Measurements from ENCODE around the gene KIF4B. TPM values are rescaled to one million over a fixed set of nuclear protein-coding genes. Genes with fewer than 3 reads are reported as not detected.
"Not testable (repeated sequence)": the region's sequence is repeated elsewhere in the genome, so short reads cannot be mapped to it uniquely, and the experiment has no call there.

KIF4B gene
- total RNA-seq, result not detected
- long read RNA-seq, result 0 reads

- ATAC-seq, result no peak
- intact Hi-C loops (cut with DNase I), result no loop called here
- no peak for DNase-seq (ENCODE audit: missing footprints)
Observed at GRCh38 chr5:155013526-155013925, at the start of gene KIF4B. KIF4B (plus strand) TSS chr5:155013755; CDS start chr5:155013860, 105 bp downstream.

GRCh38 chr5:154966081-154966841, 47.3 kb upstream of the KIF4B start:
- DNase-seq (ENCODE audit: missing footprints) (no peak), ATAC-seq (no peak)
- intact Hi-C loops (cut with DNase I), result no loop called here

- intact Hi-C loops (cut with DNase I), result no loop called here
- DNase-seq (ENCODE audit: missing footprints), result no peak
- no peak for ATAC-seq
Observed at GRCh38 chr5:154966874-154967273, 46.7 kb upstream of the KIF4B start.

- intact Hi-C loops (cut with DNase I), result no loop called here
- DNase-seq (ENCODE audit: missing footprints) (no peak), ATAC-seq (no peak)
Observed at GRCh38 chr5:154967421-154968024, 46.0 kb upstream of the KIF4B start.

- intact Hi-C loops (cut with DNase I), result no loop called here
- ATAC-seq (no peak), DNase-seq (ENCODE audit: missing footprints) (no peak)
Observed at GRCh38 chr5:154968953-154969352, 44.6 kb upstream of the KIF4B start.

- DNase-seq (ENCODE audit: missing footprints) (no peak), ATAC-seq (no peak)
- intact Hi-C loops (cut with DNase I), result loop anchor here (10.0 kb wide), 1 partner anchor 514 kb away; no protein-coding TSS in a partner anchor
Observed at GRCh38 chr5:154970759-154971158, 42.8 kb upstream of the KIF4B start.

GRCh38 chr5:154971501-154971900, 42.1 kb upstream of the KIF4B start:
- intact Hi-C loops (cut with DNase I), result loop anchor here (10.0 kb wide), 1 partner anchor 513 kb away; no protein-coding TSS in a partner anchor
- DNase-seq (ENCODE audit: missing footprints), result no peak
- no peak for ATAC-seq

- intact Hi-C loops (cut with DNase I), result loop anchor here (1.0 to 10.0 kb wide), 5 partner anchors 118 to 512 kb away; no protein-coding TSS in a partner anchor
- ATAC-seq (peak; percentile 52), DNase-seq (ENCODE audit: missing footprints) (no peak)
Observed at GRCh38 chr5:154972476-154973080, 41.0 kb upstream of the KIF4B start.

GRCh38 chr5:154976082-154976481, 37.5 kb upstream of the KIF4B start:
- not testable (repeated sequence) for ATAC-seq; DNase-seq (ENCODE audit: missing footprints)
- intact Hi-C loops (cut with DNase I), result loop anchor here (10.0 kb wide), 1 partner anchor 509 kb away; no protein-coding TSS in a partner anchor

- ATAC-seq (no peak), DNase-seq (ENCODE audit: missing footprints) (no peak)
- intact Hi-C loops (cut with DNase I), result loop anchor here (10.0 kb wide), 1 partner anchor 507 kb away; no protein-coding TSS in a partner anchor
Observed at GRCh38 chr5:154977409-154977808, 36.1 kb upstream of the KIF4B start.

GRCh38 chr5:154978294-154978693, 35.3 kb upstream of the KIF4B start:
- DNase-seq (ENCODE audit: missing footprints); ATAC-seq: not testable (repeated sequence)
- intact Hi-C loops (cut with DNase I), result loop anchor here (10.0 kb wide), 1 partner anchor 507 kb away; no protein-coding TSS in a partner anchor

GRCh38 chr5:154984946-154985516, 28.5 kb upstream of the KIF4B start:
- intact Hi-C loops (cut with DNase I), result no loop called here
- no peak for ATAC-seq
- DNase-seq (ENCODE audit: missing footprints), result no peak

GRCh38 chr5:154986151-154986550, 27.4 kb upstream of the KIF4B start:
- intact Hi-C loops (cut with DNase I), result no loop called here
- ATAC-seq (no peak), DNase-seq (ENCODE audit: missing footprints) (no peak)

- intact Hi-C loops (cut with DNase I), result no loop called here
- DNase-seq (ENCODE audit: missing footprints) (no peak), ATAC-seq (no peak)
Observed at GRCh38 chr5:154989626-154990025, 23.9 kb upstream of the KIF4B start.

- intact Hi-C loops (cut with DNase I), result no loop called here
- ATAC-seq (no peak), DNase-seq (ENCODE audit: missing footprints) (no peak)
Observed at GRCh38 chr5:154993461-154993860, 20.1 kb upstream of the KIF4B start.

- no peak for ATAC-seq
- DNase-seq (ENCODE audit: missing footprints), result no peak
- intact Hi-C loops (cut with DNase I), result no loop called here
Observed at GRCh38 chr5:154995679-154996078, 17.9 kb upstream of the KIF4B start.

GRCh38 chr5:154997746-154998145, 15.8 kb upstream of the KIF4B start:
- DNase-seq (ENCODE audit: missing footprints) (no peak), ATAC-seq (no peak)

GRCh38 chr5:154999865-155000264, 13.7 kb upstream of the KIF4B start:
- no peak for DNase-seq (ENCODE audit: missing footprints)
- intact Hi-C loops (cut with DNase I), result no loop called here
- no peak for ATAC-seq

More at GRCh38 chr5:154997746-154998145, 15.8 kb upstream of the KIF4B start:
- intact Hi-C loops (cut with DNase I), result no loop called here

- DNase-seq (ENCODE audit: missing footprints), result no peak
- intact Hi-C loops (cut with DNase I), result no loop called here
- ATAC-seq, result no peak
Observed at GRCh38 chr5:155001523-155001922, 12.0 kb upstream of the KIF4B start.
